Activated CD4-positive, alpha-beta T cell treated with anti-CD3 and anti-CD28 coated beads, Interleukin-2, Interleukin-6, amounts not matched to agents 100 ng/mL and 50 ng/mL, durations not matched to agents 16 hours and 8 hours (primary cell): ENCODE results near the gene FXYD4.

Experiments
- DNase-seq: peaks from one replicate; pipeline ENCODE4 v3.0.0-alpha.2; 2020

FXYD4 gene

GRCh38 chr10:43347997-43348396, 23.4 kb upstream of the FXYD4 start:
- no peak for DNase-seq

GRCh38 chr10:43348511-43349312, 22.7 kb upstream of the FXYD4 start:
- DNase-seq = peak; percentile 92

DNA sequence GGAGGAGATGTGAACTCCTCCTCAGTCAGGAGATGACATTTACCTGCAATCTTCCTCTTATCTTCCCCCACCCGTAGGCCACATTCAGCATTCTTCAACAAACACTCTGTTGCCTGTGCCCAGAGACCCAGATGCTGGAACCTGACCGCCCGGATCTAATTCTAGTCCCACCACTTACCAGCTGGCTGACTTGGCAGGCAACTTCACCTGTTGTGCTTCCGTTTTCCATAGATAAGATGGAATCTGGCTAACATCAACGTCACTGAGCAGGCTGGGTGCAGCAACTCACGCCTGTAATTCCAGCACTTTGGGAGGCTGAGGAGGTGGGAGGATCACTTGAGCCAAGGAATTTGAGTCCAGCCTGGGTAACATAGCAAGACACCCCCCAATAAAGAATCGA, 21.3 kb upstream of the FXYD4 start:
- DNase-seq = no peak

DNA sequence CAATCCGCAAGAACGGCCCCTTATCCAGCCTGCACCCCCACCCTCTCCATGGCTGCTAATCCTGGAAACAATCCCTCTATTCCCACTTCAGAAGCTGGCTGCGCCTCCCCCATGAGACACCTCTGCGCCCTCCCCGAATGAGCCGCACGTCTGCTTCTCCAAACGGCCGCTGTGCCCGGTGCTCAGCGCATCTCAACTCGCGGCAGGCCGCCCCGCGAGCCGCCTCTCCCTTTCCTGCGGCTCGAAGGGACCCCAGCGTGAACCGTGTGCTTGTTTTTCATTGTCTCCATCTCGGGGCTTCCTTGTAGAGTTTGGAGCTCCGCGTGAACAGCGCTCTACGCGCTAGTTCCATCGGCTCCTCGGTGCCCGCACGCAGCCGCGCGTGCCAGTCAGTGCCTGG, 20.8 kb upstream of the FXYD4 start:
- DNase-seq = no peak

DNA sequence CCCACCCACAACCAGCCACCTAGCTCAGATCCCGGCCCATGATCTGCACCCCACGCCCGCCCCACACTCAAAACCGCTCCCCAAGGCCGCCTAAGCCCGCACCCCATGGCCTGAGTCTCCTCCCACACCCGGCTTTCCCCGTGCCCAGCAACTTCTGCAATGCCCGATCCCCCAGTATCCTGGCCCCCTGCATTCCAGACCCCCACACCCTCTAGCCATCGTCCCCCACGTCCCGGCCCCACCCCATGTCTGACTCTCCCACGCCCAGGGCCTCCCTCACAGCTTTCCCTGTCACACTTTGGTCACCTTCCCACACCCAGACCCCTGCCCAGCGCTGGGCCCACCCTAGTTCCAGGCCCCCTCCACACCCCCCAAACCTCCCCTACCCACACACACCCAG, 20.1 kb upstream of the FXYD4 start:
- no peak for DNase-seq

DNA sequence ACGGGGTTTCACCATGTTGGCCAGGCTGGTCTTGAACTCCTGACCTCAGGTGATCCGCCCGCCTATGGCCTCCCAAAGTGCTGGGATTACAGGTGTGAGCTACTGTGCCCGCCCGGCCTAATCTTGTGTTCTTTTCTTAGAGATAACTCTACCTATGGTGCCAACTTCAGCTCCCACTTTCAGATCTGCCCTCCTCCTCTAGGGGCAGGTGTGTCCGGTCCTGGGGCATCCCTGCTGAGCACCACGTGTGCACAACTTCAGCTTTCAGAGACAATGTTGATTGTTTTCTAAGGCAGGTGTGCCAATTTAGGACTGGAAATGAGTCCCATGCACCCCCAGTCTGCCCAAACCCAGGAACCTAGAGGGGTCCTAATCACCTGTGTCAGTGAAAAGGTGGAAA, 18.5 kb upstream of the FXYD4 start:
- DNase-seq = no peak

GRCh38 chr10:43353495-43354329, 17.7 kb upstream of the FXYD4 start:
- no peak for DNase-seq

DNA sequence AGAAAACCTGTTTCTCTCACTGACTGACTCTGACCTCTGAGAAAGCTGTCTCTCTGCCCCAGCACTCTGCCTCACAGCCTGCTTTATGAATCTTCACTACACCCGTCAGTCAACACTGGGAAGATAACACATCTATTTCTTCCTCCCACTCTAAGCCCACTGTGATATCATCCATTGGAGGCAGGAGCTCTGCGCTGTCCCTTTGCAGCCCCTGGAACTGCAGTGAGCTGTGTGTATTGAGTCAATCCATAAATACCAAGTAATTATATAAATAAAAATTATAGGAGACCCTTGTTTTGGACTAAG, 17.2 kb upstream of the FXYD4 start:
- DNase-seq = no peak

DNA sequence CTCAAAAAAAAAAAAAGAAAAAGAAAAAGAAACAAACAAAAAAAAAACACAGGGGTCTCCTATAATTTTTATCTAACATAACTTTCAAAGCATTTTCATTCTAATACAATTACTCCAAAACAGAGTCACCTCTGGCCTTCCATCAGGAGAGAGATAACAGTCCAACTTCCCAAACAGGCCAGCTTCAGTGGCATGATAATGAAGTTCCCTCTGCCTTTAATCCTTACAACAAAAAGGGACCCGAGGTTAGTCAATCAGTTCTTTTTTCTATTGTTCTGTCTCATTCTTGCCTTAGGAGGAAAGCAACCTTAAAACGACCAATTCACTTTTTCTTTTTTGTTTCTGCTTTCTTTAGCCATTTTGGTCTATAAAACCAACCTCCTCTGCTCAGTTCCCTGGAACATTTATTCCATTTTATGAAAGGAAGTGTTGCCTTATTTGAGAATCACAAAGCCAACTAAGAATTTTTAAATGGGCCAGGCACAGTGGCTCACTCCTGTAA, 16.5 kb upstream of the FXYD4 start:
- DNase-seq = no peak

GRCh38 chr10:43355749-43356371, 15.6 kb upstream of the FXYD4 start:
- peak; percentile 38 for DNase-seq

GRCh38 chr10:43360086-43360485, 11.3 kb upstream of the FXYD4 start:
- no peak for DNase-seq

DNA sequence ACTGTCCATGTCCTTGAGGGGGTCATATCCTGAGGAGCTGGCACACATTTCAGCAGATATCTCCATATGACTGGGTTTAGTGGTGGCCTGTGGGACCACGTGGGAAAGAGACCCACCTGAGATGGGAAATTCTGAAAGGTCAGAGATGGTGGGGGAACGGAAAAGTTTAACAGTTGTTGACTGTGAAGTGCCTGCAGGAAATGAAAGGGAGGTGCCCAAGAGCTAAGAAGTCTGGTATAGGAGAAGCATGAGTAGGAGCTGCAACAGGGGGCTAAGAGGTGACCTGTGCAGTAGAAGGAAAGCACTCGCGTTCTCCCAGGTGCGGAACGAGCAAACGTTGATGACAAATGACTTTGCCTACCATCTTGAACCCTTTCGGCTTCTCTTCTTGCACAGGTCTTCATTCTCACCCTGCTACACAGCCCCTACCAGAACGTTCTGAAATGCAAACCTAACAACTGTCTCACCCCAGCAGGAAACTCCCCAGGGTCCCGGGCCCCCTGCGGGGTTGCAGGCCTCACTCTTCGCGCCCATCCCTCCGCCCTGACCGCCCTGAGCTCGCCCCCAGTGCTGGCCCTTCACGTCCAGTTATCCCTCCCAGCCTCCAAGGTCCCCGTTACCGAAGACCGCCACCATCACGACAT, 9.8 kb upstream of the FXYD4 start:
- peak; percentile 21 for DNase-seq

DNA sequence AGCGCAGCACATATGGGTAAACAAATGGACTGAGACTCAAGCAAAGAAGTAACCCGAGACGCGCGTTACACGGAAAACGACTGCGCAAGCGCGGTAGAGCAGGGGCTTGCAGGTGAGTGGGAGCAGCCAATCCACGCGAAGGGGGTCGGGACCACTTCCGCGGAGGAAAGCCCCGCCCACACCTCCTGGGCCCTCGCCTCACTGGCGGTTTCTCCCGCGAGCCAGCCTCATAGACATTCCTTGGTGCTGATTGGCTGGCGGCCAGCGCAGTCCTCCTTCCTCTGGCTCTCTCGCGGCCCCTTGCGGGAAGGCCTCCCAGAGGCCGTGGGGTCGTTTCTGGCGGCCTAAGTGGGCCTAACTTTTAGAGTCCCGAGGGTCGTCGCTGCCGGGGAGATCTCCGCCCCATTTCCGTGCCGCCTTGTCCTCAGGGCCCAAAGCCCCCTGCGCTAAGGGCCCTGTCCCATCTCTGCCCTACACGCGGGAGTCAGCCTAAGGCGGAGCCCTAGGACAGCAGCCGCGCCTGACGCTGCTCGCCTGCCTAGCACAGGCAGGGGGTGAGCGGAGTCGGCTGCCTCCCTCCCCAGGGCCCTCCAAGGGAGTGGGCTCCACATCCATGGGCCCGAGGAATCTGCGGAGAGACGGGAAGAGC, 9.1 kb upstream of the FXYD4 start:
- DNase-seq = peak; percentile 99

- DNase-seq = no peak
Observed at GRCh38 chr10:43365001-43365400, 6.4 kb upstream of the FXYD4 start.

- no peak for DNase-seq
Observed at GRCh38 chr10:43369921-43370320, 1.5 kb upstream of the FXYD4 start.

- no peak for DNase-seq
Observed at GRCh38 chr10:43370671-43371215, 693 bp upstream of the FXYD4 start.

GRCh38 chr10:43372765-43373361, 1.4 kb downstream of the FXYD4 start:
- no peak for DNase-seq

DNA sequence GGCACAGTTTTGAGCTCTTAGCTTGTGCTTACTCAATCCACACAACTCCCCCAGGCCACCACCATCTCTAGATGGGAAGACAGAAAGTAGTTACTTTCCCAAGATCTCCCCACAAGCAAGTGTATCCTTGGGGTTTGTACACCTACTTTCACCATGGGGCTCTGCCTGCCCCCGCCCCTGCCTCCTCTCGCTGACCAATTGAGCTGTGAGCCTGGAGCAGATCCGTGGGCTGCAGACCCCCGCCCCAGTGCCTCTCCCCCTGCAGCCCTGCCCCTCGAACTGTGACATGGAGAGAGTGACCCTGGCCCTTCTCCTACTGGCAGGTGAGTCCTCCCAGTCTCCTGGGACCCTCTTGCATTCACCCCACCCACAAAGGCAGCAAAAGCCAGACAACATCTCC, 2.0 kb downstream of the FXYD4 start:
- no peak for DNase-seq

DNA sequence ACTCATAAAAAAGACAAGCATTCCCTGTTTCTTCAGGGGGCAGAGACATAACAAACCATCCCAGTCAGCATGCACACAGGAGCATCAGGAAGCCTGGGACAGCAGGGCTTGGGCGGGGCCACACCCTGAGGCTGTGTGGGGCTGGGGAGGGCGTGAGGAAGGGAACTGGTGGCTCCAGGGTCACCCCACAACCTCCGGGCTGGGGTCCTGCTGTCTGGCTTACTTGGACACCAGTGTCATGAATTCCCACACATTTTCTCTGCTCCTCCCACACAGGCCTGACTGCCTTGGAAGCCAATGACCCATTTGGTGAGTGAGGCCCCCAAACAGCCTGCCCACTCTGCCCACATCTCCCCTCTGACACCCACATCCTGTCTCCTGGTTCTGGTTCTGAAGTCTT, 2.8 kb downstream of the FXYD4 start:
- no peak for DNase-seq

GRCh38 chr10:43375401-43376020, 4.1 kb downstream of the FXYD4 start:
- DNase-seq = no peak

- no peak for DNase-seq
Observed at GRCh38 chr10:43376046-43376635, 4.7 kb downstream of the FXYD4 start.
